HEK293T (cell line): Measurements from ENCODE around the gene PEX11B.

Experiments
- ARNT ChIP-seq: fragments of 450-650 bp; IDR thresholded peaks from 2 replicates; pipeline ENCODE4 v1.6.1; 2017; ENCODE audit warnings: mild to moderate bottlenecking
- BHLHE40 ChIP-seq: fragments of 450-650 bp; IDR thresholded peaks from 2 replicates; pipeline ENCODE4 v1.6.1; 2016; ENCODE audit warnings: mild to moderate bottlenecking, moderate library complexity, borderline replicate concordance
- ELF4 ChIP-seq: fragments of 450-650 bp; IDR thresholded peaks from 2 replicates; pipeline ENCODE4 v1.6.1; 2017; ENCODE audit warnings: antibody characterized with exemption
- FOXA1 ChIP-seq: fragments of 450-650 bp; IDR thresholded peaks from 2 replicates; pipeline ENCODE4 v1.6.1; 2016; ENCODE audit warnings: mild to moderate bottlenecking
- FOXM1 ChIP-seq: fragments of 450-650 bp; IDR thresholded peaks from 2 replicates; pipeline ENCODE4 v1.6.1; 2017; ENCODE audit warnings: mild to moderate bottlenecking, borderline replicate concordance
- NFRKB ChIP-seq: fragments of 450-650 bp; IDR thresholded peaks from 2 replicates; pipeline ENCODE4 v1.6.1; 2016; ENCODE audit warnings: mild to moderate bottlenecking, moderate library complexity
- PKNOX1 ChIP-seq: fragments of 450-650 bp; IDR thresholded peaks from 2 replicates; pipeline ENCODE4 v1.6.1; 2016
- SUZ12 ChIP-seq: fragments of 450-650 bp; IDR thresholded peaks from 2 replicates; pipeline ENCODE4 v1.6.1; 2016; ENCODE audit warnings: mild to moderate bottlenecking

DNA sequence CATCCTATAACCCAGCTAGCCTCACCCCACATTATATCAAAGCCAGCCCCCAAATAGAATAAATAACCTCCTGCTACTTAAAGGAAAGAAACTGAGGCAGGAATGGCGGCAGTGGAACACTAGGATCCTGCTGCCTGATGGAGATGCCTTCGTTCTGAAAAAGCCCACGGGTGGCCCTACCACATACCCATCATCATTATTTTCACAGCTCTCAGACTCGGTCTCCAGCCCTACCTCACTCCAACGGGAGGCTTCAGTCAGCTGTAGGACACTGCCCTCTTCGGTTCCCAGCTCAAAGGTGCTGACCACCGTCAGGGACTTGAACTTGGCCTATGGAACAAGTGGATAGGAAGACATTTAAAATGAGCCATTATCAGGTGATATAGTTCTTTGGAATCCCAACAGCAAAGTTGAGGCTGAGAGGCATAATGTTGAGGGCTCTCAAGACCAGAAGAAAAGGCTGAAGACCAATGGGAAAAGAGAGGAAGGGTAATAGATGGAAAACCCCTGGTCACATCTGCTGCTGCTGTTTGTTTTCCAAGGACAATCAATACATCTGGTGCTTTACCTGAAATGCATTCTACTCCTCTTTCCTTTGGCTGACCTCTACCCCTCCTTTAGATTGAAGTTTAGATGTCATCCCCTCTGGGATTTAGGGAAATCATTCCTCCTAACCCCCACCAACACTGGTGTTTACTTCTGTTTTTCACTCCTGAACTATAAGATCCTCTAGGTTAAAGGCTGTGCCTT lies 25.0 kb downstream of the PEX11B start:
- TF ChIP-seq NFRKB (no peak), BHLHE40 (no peak), ELF4 (no peak), SUZ12 (no peak), FOXM1 (no peak), PKNOX1 (no peak), ARNT (no peak), FOXA1 (no peak)
